NCI-H748 (cell line): ENCODE results near the gene SERPINF2.
"Not testable (repeated sequence)": the region's sequence is repeated elsewhere in the genome, so short reads cannot be mapped to it uniquely, and the experiment has no call there.

Experiments used
- DNase-seq: peaks from one replicate; lab custom pipeline; 2025; ENCODE audit not compliant: unreplicated experiment; lab: John Stamatoyannopoulos, UW

The SERPINF2 gene

GRCh38 chr17:1786708-1787107, 44.0 kb downstream of the SERPINF2 start:
- no peak for DNase-seq

GRCh38 chr17:1787301-1787902, 44.7 kb downstream of the SERPINF2 start:
- no peak for DNase-seq

- no peak for DNase-seq
These were observed 47.3 kb downstream of the SERPINF2 start for GRCh38 chr17:1789936-1790335.

GRCh38 chr17:1792495-1793446, 50.1 kb downstream of the SERPINF2 start:
- DNase-seq, result no peak

GRCh38 chr17:1793447-1793806, 50.8 kb downstream of the SERPINF2 start:
- DNase-seq, result no peak

- no peak for DNase-seq
These were observed 54.1 kb downstream of the SERPINF2 start for GRCh38 chr17:1796800-1797199.

GRCh38 chr17:1797323-1797722, 54.7 kb downstream of the SERPINF2 start:
- DNase-seq, result no peak

GRCh38 chr17:1797846-1798245, 55.2 kb downstream of the SERPINF2 start:
- DNase-seq, result not testable (repeated sequence)

- DNase-seq, result no peak
These were observed 57.6 kb downstream of the SERPINF2 start for GRCh38 chr17:1800240-1800639.

GRCh38 chr17:1800712-1801111, 58.0 kb downstream of the SERPINF2 start:
- DNase-seq, result no peak

GRCh38 chr17:1802429-1802828, 59.8 kb downstream of the SERPINF2 start:
- no peak for DNase-seq

GRCh38 chr17:1803280-1803679, 60.6 kb downstream of the SERPINF2 start:
- DNase-seq, result no peak
